ENCODE data around the gene PTGFRN. TPM values are rescaled to one million over a fixed set of nuclear protein-coding genes. Genes with fewer than 3 reads are reported as not detected.

Gene PTGFRN
- polyA plus RNA-seq, 1 donor from 2014 or later: 20.1 TPM

- Histone ChIP-seq H4K20me1 (ENCODE audit: insufficient read depth) (no peaks in the 10 kb centered on the region), H3K79me2 (replicated peaks; ENCODE audit: insufficient read depth, low read length) (peaks cover 4% of the 10 kb centered on the region), H3K4me2 (ENCODE audit: low read length) (no peak overlapping the region), H3F3A (ENCODE audit: insufficient read depth, low read length, poor library complexity, severe bottlenecking) (no peaks in the 10 kb centered on the region), H3K9me3 (ENCODE audit: low read length) (no peaks in the 10 kb centered on the region), H2AFZ (ENCODE audit: low read depth, low read length) (no peak overlapping the region), H3K4me3 (ENCODE audit: low read length) (no peak overlapping the region), H3K27ac (ENCODE audit: low read length) (no peak overlapping the region), H3K36me3 (ENCODE audit: insufficient read depth, low read length) (no peaks in the 10 kb centered on the region), H3K9me2 (ENCODE audit: insufficient read depth, low read length) (no peaks in the 10 kb centered on the region), H3K9ac (ENCODE audit: low read length) (no peak overlapping the region), H3K27me3 (ENCODE audit: insufficient read depth, low read depth, low read length) (no peaks in the 10 kb centered on the region)
- TF ChIP-seq RAD21 (conservative IDR thresholded peaks at IDR 0.05): no peak
- TF ChIP-seq SMC3 (conservative IDR thresholded peaks at IDR 0.05; ENCODE audit: poor library complexity): no peak
- TF ChIP-seq CTCF (IDR thresholded peaks at IDR 0.05; ENCODE audit: poor library complexity, severe bottlenecking): no peak
- TF ChIP-seq TAF1 (IDR thresholded peaks at IDR 0.05; ENCODE audit: low read depth): no peak
Measured at GRCh38 chr1:116933606-116934515, 24.1 kb downstream of the PTGFRN start.

GRCh38 chr1:116934586-116935207 lies 25.0 kb downstream of the PTGFRN start:
- peaks cover 4% of the 10 kb centered on the region for H3K79me2 ChIP-seq (replicated peaks; ENCODE audit: insufficient read depth, low read length)
- no peaks in the 10 kb centered on the region for H4K20me1 ChIP-seq (ENCODE audit: insufficient read depth)
- H3K36me3 ChIP-seq (ENCODE audit: insufficient read depth, low read length): no peaks in the 10 kb centered on the region
- TF ChIP-seq CTCF (IDR thresholded peaks at IDR 0.05; ENCODE audit: poor library complexity, severe bottlenecking) (peak; percentile 9), EZH2 (IDR thresholded peaks at IDR 0.05; ENCODE audit: borderline replicate concordance, insufficient read depth, low read length, poor library complexity, severe bottlenecking) (no peak), RAD21 (conservative IDR thresholded peaks at IDR 0.05) (no peak), TAF1 (IDR thresholded peaks at IDR 0.05; ENCODE audit: low read depth) (no peak), EP300 (conservative IDR thresholded peaks at IDR 0.05; ENCODE audit: poor library complexity, severe bottlenecking) (no peak), REST (IDR thresholded peaks at IDR 0.05; ENCODE audit: borderline replicate concordance) (no peak), SMC3 (conservative IDR thresholded peaks at IDR 0.05; ENCODE audit: poor library complexity) (no peak)
- no peak overlapping the region for H2AFZ ChIP-seq (ENCODE audit: low read depth, low read length)
- H3F3A ChIP-seq (ENCODE audit: insufficient read depth, low read length, poor library complexity, severe bottlenecking): no peaks in the 10 kb centered on the region
- no peak overlapping the region for H3K4me2 ChIP-seq (ENCODE audit: low read length)
- H3K9ac ChIP-seq (ENCODE audit: low read length): no peak overlapping the region
- no peaks in the 10 kb centered on the region for H3K27me3 ChIP-seq (ENCODE audit: insufficient read depth, low read depth, low read length)
- no peak overlapping the region for H3K27ac ChIP-seq (ENCODE audit: low read length)
- H3K9me2 ChIP-seq (ENCODE audit: insufficient read depth, low read length): no peaks in the 10 kb centered on the region
- H3K9me3 ChIP-seq (ENCODE audit: low read length): no peaks in the 10 kb centered on the region
- H3K4me3 ChIP-seq (ENCODE audit: low read length): no peak overlapping the region
